Smooth muscle cell (in vitro differentiated cells): ENCODE data around the gene ALDH6A1. TPM values are rescaled to one million over a fixed set of nuclear protein-coding genes. Genes with fewer than 3 reads are reported as not detected.

Source experiments
- DNase-seq: peaks from one replicate; lab custom pipeline; 2025; ENCODE audit not compliant: unreplicated experiment; lab: John Stamatoyannopoulos, UW
- H2AFZ ChIP-seq: fragments of 200-600 bp; sonication (generic); 2 replicates; pipeline ENCODE4 v1.6.0; 2016; ENCODE audit warnings: antibody characterized with exemption, low read depth, mild to moderate bottlenecking
- H3F3A ChIP-seq: fragments of 200-600 bp; sonication (generic); 2 replicates; pipeline ENCODE4 v1.6.0; 2017; ENCODE audit warnings: antibody characterized with exemption, low read depth
- H3K27ac ChIP-seq: fragments of 200-600 bp; sonication (generic); 2 replicates; pipeline ENCODE4 v1.5.1; 2016; ENCODE audit warnings: low read depth, mild to moderate bottlenecking
- H3K27me3 ChIP-seq: fragments of 200-600 bp; sonication (generic); 2 replicates; pipeline ENCODE4 v1.6.1; 2016; ENCODE audit warnings: low read depth, mild to moderate bottlenecking
- H3K36me3 ChIP-seq: fragments of 200-600 bp; sonication (generic); 2 replicates; pipeline ENCODE4 v1.5.1; 2016; ENCODE audit warnings: low read depth
- H3K4me1 ChIP-seq: fragments of 200-600 bp; sonication (generic); 2 replicates; pipeline ENCODE4 v1.5.1; 2016; ENCODE audit warnings: low read depth
- H3K4me2 ChIP-seq: fragments of 200-600 bp; sonication (generic); 2 replicates; pipeline ENCODE4 v1.6.0; 2016; ENCODE audit warnings: mild to moderate bottlenecking
- H3K4me3 ChIP-seq: fragments of 200-600 bp; sonication (generic); 2 replicates; pipeline ENCODE4 v1.5.1; 2016; ENCODE audit warnings: mild to moderate bottlenecking
- H3K79me2 ChIP-seq: fragments of 200-600 bp; sonication (generic); 2 replicates; pipeline ENCODE4 v1.6.0; 2016; ENCODE audit warnings: low read depth, mild to moderate bottlenecking
- H3K9ac ChIP-seq: fragments of 200-600 bp; sonication (generic); 2 replicates; pipeline ENCODE4 v1.6.0; 2016; ENCODE audit warnings: low read depth
- H3K9me3 ChIP-seq: fragments of 200-600 bp; sonication (generic); replicated peaks from 2 replicates; pipeline ENCODE4 v1.5.1; 2016; ENCODE audit warnings: low read depth
- H4K20me1 ChIP-seq: fragments of 200-600 bp; sonication (generic); 2 replicates; pipeline ENCODE4 v1.6.0; 2016; ENCODE audit warnings: low read depth
- CTCF ChIP-seq: fragments of 200-600 bp; sonication (generic); IDR thresholded peaks from 2 replicates; pipeline ENCODE4 v1.5.1; 2017; ENCODE audit warnings: borderline replicate concordance, mild to moderate bottlenecking, antibody characterized with exemption; ENCODE audit not compliant: insufficient read depth, poor library complexity, severe bottlenecking
- WGBS: methylation state at CpG from one replicate; pipeline ENCODE4 v1.1.7; 2016; ENCODE audit warnings: low lambda C conversion rate; 5-methylcytosine and 5-hydroxymethylcytosine counted together
- polyA plus RNA-seq: library from polyadenylated mRNA; unstranded; fragments of >200 nt; fragmentation: Nextera tagmentation; extraction: Ambion mirVana; gene quantifications from 2 replicates; pipeline ENCODE4 v1.2.1, GENCODE V29; 2016
- total RNA-seq: library from RNA; depleted of rRNA; stranded (reverse); fragments of >200 nt; gene quantifications from 2 replicates; pipeline ENCODE4 v1.2.3, GENCODE V29; 2014

Gene ALDH6A1
- total and polyA plus RNA-seq, 2 experiments from 2014 or later, result 16.1 to 18.9 TPM

- no peak overlapping the region for H3K4me3 ChIP-seq
- no peak for TF ChIP-seq CTCF
- no peaks in the 10 kb centered on the region for H3K36me3 ChIP-seq
- H3K79me2 ChIP-seq, result no peaks in the 10 kb centered on the region
- no peaks in the 10 kb centered on the region for H3K27me3 ChIP-seq
- no peaks in the 10 kb centered on the region for H3K9me3 ChIP-seq
- H4K20me1 ChIP-seq, result no peaks in the 10 kb centered on the region
- no peak for DNase-seq
- WGBS, result 47% methylated on average over 2 of the region's 2 CpGs
- H3K4me1 ChIP-seq, result no peaks in the 10 kb centered on the region
- H3K27ac ChIP-seq, result no peak overlapping the region
- H2AFZ ChIP-seq, result no peak overlapping the region
- H3F3A ChIP-seq, result no peaks in the 10 kb centered on the region
- no peak overlapping the region for H3K9ac ChIP-seq
- H3K4me2 ChIP-seq, result no peak overlapping the region
Measured at GRCh38 chr14:74042296-74042695, 42.0 kb downstream of the ALDH6A1 start.

- WGBS, result 80% methylated on average over 3 of the region's 3 CpGs
- no peak overlapping the region for H3K27ac ChIP-seq
- H3K4me1 ChIP-seq, result no peaks in the 10 kb centered on the region
- no peak overlapping the region for H3K4me3 ChIP-seq
- no peak overlapping the region for H3K4me2 ChIP-seq
- no peak overlapping the region for H2AFZ ChIP-seq
- H4K20me1 ChIP-seq, result no peaks in the 10 kb centered on the region
- no peaks in the 10 kb centered on the region for H3K27me3 ChIP-seq
- peak; percentile 72 for TF ChIP-seq CTCF
- H3K9ac ChIP-seq, result no peak overlapping the region
- DNase-seq, result no peak
- H3K36me3 ChIP-seq, result no peaks in the 10 kb centered on the region
- no peaks in the 10 kb centered on the region for H3K79me2 ChIP-seq
- no peaks in the 10 kb centered on the region for H3F3A ChIP-seq
- no peaks in the 10 kb centered on the region for H3K9me3 ChIP-seq
Measured at GRCh38 chr14:74038020-74038859, 46.0 kb downstream of the ALDH6A1 start.

- no peak overlapping the region for H3K4me2 ChIP-seq
- no peak overlapping the region for H3K4me3 ChIP-seq
- TF ChIP-seq CTCF, result no peak
- no peaks in the 10 kb centered on the region for H3K27me3 ChIP-seq
- no peak overlapping the region for H3K9ac ChIP-seq
- H3K36me3 ChIP-seq, result no peaks in the 10 kb centered on the region
- no peaks in the 10 kb centered on the region for H4K20me1 ChIP-seq
- H3K79me2 ChIP-seq, result no peaks in the 10 kb centered on the region
- no peak overlapping the region for H3K27ac ChIP-seq
- H3F3A ChIP-seq, result no peaks in the 10 kb centered on the region
- H3K4me1 ChIP-seq, result no peaks in the 10 kb centered on the region
- WGBS, result 70% methylated on average over 4 of the region's 4 CpGs
- H3K9me3 ChIP-seq, result no peaks in the 10 kb centered on the region
- no peak for DNase-seq
- no peak overlapping the region for H2AFZ ChIP-seq
Measured at GRCh38 chr14:74035556-74035955, 48.7 kb downstream of the ALDH6A1 start.

- Histone ChIP-seq H3K27ac (no peak overlapping the region), H3K9ac (no peak overlapping the region), H3K9me3 (no peaks in the 10 kb centered on the region), H3K79me2 (no peaks in the 10 kb centered on the region), H3K36me3 (no peaks in the 10 kb centered on the region), H3F3A (no peaks in the 10 kb centered on the region), H3K4me2 (no peak overlapping the region), H3K4me1 (no peaks in the 10 kb centered on the region), H3K4me3 (no peak overlapping the region), H3K27me3 (no peaks in the 10 kb centered on the region), H4K20me1 (no peaks in the 10 kb centered on the region), H2AFZ (no peak overlapping the region)
- no peak for TF ChIP-seq CTCF
- WGBS, result 81% methylated on average over 3 of the region's 3 CpGs
- DNase-seq, result no peak
Measured at GRCh38 chr14:74034572-74034971, 49.7 kb downstream of the ALDH6A1 start.
